Umbilical cord (tissue), 2 donors: ENCODE results near the gene RAB3IL1. TPM values are rescaled to one million over a fixed set of nuclear protein-coding genes. Genes with fewer than 3 reads are reported as not detected.

Experiments used
- DNase-seq: peaks from one replicate; pipeline ENCODE4 v3.0.0-alpha.2; 2015; ENCODE audit warnings: low spot score
- total RNA-seq: library from RNA; depleted of rRNA; stranded (reverse); fragments of >200 nt; gene quantifications from one replicate; pipeline ENCODE4 v1.2.3, GENCODE V29; 2014; ENCODE audit warnings: low replicate concordance; ENCODE audit not compliant: insufficient read depth

Gene RAB3IL1
- total RNA-seq, 1 donor from 2014 or later: 10.1 TPM

- no peak for DNase-seq
These were observed 69.3 kb downstream of the RAB3IL1 start for GRCh38 chr11:61847914-61848581.

Other genes with a start within 250 kb of the RAB3IL1 start
- gene DAGLA, start 237.2 kb downstream of the RAB3IL1 start, total RNA-seq: 1.4 TPM
- 14.2 TPM for gene MYRF, start 164.9 kb downstream of the RAB3IL1 start, total RNA-seq
- 54.7 TPM for gene TMEM258, start 125.0 kb downstream of the RAB3IL1 start, total RNA-seq
- 2.6 TPM for gene FEN1, start 124.7 kb downstream of the RAB3IL1 start, total RNA-seq
- 33.0 TPM for gene FADS1, start 100.6 kb downstream of the RAB3IL1 start, total RNA-seq
- gene FADS2, start 89.3 kb downstream of the RAB3IL1 start, total RNA-seq: 46.2 TPM
- gene FADS3, start 26.0 kb downstream of the RAB3IL1 start, total RNA-seq: 32.0 TPM
- gene BEST1, start 32.8 kb upstream of the RAB3IL1 start, total RNA-seq: 7.5 TPM
- gene FTH1, start 50.1 kb upstream of the RAB3IL1 start, total RNA-seq: 516 TPM
- 11.6 TPM for gene INCENP, start 206.4 kb upstream of the RAB3IL1 start, total RNA-seq